GM19455 (cell line): ENCODE measurements around the gene PIKFYVE.
A peak's percentile ranks its signal among the peaks of the same experiment; 100 is the strongest.
"Not testable (repeated sequence)": the region's sequence is repeated elsewhere in the genome, so short reads cannot be mapped to it uniquely, and the experiment has no call there.

Source experiments
- ATAC-seq: cut with Tn5 transposase; IDR thresholded peaks from one replicate; pipeline ENCODE4 v1.9.1; 2021; ENCODE audit not compliant: unreplicated experiment

Gene PIKFYVE

DNA sequence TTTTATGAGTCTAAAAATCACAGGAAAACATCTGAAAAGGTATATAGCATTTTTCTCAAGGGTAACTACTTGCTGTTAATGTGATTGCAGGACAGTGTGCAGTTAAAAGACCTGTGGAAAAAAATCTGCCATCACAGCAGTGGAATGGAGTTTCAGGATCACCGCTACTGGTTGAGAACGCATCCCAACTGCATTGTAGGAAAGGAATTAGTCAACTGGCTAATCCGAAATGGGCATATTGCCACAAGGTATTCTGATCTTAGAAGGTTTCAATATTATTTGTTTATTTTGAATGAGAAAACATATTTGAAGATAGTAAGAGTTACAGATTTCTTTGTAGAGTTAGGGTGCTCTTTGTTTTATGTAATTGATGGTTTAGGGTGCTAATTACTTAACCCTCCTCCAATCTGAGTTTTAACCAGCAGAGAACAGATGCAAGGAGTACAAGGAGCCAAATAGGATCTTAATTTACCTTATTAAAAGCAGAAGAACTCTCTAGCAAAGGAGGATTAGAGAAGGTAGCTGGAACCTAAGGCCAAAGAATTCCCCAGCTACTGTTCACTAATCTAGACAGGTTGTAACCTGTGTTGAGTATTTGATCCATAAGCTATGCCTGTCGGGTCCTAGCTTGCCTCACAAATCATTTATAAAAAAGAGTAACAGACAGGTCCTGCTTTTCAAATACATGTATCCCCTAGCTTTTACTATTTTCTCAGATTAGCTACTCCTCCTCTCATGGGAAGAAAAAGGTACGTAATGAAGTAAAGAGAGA is 35.0 kb downstream of the PIKFYVE start:
- no peak for ATAC-seq

DNA sequence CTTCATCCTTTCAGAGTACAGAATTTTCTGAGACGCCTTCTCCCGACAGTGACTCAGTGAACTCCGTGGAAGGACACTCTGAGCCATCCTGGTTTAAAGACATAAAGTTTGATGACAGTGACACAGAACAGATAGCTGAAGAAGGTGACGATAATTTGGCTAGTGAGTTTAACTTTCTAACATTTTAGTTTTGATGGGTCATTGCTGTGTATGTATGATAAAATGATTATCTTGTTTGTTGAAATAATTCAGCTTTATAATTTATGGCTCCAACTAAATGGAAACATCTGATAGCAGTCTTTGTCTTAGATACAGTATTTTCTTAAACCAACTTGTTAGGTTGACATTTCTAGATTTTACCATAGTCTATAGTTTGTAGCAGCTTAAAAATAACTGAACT is 38.1 kb downstream of the PIKFYVE start:
- ATAC-seq, result no peak

DNA sequence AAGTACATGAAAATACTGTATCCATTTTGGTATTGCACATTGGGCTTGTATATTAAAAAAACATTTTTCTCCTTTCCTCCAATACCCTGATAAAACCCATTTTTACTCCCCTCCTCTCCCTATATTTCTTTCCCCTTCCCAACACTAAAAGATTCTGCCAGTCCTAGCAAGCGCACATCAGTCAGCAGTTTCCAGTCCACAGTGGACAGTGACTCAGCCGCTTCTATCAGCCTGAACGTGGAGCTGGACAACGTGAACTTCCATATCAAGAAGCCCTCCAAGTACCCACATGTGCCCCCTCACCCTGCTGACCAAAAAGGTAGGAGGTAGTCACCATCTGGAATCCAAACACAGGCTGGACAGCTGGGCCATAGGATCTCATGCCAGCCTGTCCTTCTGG is 38.6 kb downstream of the PIKFYVE start:
- no peak for ATAC-seq

DNA sequence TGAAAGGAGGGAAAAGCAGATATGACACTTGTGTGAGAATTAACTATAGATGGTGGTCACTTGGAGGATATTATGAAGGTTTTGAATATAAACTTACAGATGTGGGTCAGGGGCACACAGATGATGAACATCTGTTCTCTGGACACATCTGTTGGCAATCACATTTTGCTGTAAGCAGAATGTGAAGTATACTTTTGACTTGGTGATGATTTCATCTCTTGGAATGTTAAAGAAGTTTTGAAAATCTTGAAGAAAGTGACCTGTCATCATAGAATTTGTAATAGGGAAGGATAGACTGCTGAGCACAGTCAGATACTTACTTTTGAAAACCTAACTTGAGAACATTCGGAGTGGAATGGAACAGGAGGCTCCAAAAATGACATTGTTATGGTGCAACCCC is 40.2 kb downstream of the PIKFYVE start:
- no peak for ATAC-seq

DNA sequence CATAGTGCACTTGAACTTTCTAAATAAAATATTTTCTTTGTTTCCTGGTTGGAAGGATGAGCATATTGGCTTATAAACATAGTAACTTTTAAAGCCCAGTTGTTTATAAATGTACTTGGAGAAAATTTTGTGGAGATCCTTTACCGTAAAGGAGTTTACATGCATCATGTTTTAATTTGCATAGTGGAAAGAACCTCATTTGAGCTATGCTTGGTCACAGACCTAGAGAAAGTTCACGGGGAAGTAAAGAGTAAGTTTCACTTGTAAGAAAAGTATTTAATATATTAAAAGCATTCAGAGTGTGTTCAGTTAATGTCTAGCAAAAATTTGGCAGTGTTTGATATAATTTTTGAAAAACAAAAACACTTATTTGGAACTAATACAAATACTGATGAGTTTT is 45.3 kb downstream of the PIKFYVE start:
- ATAC-seq, result peak; percentile 51

DNA sequence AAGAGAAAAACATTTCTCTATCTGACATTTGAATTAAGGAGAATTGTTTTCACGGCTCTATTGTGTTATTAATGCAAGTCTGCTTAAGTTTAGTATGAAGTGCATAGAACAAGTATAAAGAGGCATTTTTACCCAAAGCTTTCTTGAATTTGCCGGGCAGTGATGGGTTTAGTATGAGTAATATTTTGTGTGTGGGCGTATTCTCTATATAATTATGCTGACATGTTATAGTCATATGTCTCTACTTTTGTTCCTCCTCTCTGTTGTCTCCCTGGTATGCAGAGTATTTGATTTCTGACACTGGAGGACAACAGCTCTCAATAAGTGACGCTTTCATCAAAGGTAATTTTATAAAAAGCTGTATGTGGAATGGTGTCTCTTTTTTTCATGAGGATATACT is 45.9 kb downstream of the PIKFYVE start:
- peak; percentile 43 for ATAC-seq

DNA sequence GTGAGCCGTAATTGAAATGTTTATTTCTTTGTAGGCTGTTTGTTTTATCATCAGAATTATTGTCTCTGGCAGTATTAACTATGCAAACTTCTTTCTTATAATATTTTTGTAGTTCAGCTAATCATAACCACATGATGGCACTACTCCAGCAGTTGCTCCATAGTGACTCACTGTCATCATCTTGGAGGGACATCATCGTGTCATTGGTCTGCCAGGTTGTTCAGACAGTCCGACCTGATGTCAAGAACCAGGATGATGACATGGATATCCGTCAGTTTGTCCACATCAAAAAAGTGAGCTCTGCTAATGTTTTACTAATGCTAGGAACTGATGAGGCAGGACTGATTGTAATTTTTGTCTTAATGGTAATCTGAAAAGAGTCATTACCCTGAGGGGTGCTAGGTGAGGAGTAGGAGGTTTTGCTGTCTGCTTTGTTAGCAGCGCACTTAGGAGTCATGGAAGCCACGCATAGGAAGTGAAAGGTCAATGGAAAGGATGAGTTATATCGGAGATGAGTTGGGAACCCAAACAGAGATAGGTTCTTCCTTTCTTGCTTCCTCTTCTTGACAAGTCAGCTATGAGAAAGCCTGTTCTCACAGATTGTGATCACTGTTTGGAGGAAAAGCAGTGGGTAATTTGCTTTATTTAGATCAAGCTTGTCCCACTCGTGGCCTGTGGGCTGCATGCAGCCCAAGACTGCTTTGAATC is 49.2 kb downstream of the PIKFYVE start:
- ATAC-seq, result peak; percentile 62

DNA sequence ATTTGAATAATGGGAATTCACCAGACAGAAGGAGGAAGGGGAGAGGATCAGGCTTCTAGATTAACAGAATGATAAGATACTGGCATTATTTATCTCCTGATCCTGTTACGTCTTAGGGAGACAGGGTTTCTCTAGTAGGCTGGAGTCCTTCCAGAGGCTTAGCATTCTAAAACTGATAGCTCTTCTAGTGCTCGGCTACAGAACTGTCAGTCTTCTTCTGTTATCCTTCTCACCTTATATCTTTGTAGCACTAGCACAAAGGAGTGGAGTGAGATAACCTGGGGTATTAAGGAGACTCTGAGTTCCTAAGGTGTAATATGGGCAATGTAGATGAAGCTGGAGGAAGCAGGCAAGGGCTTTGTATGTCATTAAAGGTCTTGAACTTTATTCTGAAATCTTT is 52.1 kb downstream of the PIKFYVE start:
- ATAC-seq, result no peak

DNA sequence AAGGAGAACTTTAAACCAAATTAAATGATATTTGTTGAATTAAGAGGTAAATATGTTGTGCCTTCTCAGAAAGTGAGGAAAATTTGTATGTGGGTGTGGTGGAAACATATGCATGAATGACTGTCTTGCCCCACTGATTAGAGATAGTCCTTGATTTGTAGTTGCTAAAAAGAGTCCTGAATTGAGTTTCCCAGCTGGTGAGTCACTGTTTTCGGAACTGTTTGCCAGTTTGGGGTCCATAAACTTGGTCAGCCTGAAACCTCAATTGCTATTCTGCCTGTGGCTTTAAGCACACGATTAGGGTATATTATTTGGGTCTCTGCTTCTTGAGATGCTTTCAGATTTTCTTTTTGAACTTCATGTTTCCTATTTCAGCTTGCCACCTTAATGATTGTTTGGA is 53.3 kb downstream of the PIKFYVE start:
- no peak for ATAC-seq

DNA sequence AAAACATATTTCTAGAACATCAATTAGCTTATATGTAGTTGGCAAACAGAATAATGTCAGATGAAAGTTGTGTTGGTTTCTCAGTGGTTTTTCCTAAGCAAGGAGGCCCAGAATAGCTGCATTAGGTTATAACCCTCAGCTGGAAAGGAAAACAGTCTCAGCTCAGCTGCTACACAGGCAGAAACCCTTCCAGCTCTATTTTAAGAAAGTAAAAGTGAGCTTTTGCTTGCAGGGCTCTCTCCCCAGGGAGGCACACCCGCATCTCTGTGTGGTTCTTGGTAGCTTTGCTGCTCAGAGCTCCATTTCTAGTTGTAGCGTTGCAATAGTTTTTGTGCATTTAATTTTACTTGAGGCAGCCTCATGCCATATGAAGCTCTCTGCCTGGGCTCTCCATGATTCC is 54.6 kb downstream of the PIKFYVE start:
- peak; percentile 81 for ATAC-seq

DNA sequence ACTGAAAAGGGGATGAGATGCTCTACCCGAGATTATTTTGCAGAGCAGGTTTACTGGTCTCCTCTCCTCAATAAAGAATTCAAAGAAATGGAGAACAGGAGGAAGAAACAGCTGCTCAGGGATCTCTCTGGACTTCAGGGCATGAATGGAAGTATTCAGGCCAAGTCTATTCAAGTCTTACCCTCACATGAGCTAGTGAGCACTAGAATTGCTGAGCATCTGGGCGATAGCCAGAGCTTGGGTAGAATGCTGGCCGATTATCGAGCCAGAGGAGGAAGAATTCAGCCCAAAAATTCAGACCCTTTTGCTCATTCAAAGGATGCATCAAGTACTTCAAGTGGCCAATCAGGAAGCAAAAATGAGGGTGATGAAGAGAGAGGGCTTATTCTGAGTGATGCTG is 60.0 kb downstream of the PIKFYVE start:
- no peak for ATAC-seq

DNA sequence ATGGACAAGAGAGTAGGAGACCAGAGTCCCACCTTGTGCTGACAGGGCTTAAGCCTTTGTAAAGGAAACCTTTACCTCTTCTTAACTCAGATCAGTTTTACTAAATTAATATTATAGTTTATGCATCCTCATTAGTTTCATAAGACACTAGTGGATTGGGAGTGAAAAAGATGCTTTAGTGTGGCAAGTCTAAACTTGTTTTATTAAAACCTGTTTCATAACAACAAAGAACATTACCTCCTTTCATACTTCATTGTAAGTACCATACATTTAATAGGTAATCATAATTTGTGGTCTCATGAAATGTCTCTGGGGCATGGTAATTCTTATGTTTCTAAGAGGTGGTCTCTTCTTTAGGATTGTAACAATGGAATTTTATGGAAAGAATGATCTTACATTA is 63.4 kb downstream of the PIKFYVE start:
- ATAC-seq, result no peak

DNA sequence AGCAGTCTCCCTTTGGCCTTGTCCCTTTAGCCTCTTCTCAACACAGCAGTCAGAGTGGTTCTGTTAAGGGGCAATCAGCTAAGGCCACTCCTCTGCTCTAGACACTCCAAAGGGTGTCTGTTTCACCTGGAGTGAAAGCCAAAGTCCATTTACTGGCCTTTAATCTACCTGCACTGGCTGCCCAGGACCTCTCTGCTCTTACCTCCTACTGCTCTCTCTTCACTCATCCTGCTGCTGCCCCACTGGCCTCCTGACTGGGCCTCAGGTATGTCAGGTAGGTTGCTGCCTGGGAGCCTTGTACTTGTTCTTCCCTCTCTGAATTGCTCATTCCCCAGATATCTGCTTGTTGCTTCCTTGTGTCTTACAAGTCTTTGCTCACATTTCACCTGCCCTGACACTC is 68.2 kb downstream of the PIKFYVE start:
- ATAC-seq, result no peak

DNA sequence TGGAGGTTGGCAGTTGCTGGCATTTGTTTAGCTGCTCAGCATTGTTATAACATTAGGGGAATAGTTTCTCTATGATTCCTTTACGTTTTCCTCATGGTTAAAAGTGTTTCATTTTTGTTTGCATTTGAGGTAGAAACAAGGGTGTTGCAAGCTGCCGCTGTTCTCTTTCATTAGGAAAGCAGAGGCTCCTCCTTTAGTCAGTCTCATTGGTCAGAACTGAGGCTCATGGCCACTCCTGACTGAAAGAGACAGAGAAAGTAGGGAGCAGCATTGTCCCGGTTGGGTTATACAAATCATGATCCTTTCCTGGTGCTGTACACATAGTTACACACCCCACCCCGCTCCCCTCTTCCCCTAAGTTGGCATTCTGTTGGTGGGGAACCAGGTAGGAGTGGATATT is 80.7 kb downstream of the PIKFYVE start:
- ATAC-seq, result no peak

DNA sequence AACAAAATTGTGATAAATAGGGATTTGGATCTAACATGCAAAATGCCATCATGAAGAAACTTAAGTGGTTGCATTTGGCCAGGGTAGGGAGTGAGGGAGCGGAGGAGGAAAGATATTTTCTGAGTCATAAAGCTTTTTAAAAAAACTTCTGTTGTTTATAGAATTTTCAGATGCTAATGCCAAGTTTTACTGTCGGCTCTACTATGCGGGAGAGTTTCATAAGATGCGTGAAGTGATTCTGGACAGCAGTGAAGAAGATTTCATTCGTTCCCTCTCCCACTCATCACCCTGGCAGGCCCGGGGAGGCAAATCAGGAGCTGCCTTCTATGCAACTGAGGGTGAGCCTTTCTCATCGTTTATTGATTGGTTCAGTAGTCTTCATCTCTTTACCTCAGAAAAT is 84.6 kb downstream of the PIKFYVE start:
- no peak for ATAC-seq

DNA sequence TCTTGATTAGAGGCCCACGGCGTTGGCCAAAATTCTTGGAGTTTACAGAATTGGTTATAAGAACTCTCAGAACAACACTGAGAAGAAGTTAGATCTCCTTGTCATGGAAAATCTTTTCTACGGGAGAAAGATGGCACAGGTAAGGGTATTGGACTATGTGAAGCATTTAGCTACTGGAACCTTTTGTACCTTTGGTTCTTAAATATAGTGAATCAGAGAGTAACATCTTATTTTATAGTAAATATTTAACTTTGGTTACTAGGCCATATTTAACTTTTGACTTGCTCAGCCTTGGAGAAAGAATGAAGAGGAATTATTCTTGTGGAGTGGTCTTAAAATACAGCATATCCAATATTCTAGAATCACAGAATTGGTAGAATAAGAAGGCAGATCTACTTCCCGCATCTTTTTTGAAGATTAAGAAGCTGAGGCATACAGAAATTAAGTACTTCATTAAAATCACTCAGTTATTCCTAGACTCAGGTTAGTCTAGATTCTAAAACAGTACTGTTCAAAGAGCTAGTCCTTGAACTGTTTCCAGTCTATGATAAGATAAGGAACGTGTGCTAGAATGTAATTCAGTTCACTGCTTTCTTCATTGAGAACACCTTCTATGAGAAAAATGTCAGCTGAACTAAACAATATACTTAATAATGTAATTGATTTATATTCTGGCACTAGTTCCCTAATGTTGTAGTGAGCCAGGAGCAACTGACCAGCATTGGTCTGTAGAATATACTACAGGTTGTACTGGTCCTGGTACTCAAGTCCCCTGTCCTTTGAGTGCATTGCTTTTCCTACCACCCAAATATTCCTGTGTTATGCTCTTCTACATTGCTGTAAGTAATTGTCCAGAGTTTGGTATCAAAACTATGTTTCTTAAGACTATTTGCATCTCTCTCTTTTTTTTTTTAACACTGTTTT is 86.9 kb downstream of the PIKFYVE start:
- no peak for ATAC-seq

DNA sequence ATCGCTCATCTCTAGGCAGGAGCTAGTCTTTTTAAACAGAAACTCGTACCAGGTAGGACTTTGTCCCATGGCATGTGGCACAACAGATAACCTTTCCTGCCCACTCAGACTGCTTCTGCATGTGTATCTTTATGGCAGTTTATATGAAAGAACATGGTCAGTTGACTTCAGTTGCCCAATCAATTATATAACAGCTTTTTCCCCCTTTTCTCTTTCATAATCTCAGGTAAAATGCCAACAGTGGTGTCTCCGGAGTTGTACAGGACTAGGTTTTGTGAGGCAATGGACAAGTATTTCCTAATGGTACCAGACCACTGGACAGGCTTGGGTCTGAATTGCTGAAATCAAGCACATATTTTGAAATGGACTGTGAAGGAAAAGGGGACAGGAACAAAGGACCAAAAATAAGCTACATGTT is 88.9 kb downstream of the PIKFYVE start:
- ATAC-seq, result no peak

DNA sequence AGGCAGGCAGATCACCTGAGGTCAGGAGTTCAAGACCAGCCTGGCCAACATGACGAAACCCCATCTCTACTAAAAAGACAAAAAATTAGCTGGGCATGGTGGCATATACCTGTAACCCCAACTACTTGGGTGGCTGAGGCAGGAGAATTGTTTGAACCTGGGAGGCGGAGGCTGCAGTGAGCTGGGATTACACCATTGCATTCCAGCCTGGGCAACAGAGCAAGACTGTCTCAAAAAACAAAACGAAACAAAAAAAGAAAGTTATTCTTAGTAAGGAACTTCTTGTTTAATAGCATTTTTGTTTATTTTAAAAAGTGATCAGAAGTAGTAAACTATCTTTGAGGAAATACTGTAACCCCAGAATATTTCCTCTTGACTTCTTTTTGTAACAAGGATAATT is 90.4 kb downstream of the PIKFYVE start:
- not testable (repeated sequence) for ATAC-seq

DNA sequence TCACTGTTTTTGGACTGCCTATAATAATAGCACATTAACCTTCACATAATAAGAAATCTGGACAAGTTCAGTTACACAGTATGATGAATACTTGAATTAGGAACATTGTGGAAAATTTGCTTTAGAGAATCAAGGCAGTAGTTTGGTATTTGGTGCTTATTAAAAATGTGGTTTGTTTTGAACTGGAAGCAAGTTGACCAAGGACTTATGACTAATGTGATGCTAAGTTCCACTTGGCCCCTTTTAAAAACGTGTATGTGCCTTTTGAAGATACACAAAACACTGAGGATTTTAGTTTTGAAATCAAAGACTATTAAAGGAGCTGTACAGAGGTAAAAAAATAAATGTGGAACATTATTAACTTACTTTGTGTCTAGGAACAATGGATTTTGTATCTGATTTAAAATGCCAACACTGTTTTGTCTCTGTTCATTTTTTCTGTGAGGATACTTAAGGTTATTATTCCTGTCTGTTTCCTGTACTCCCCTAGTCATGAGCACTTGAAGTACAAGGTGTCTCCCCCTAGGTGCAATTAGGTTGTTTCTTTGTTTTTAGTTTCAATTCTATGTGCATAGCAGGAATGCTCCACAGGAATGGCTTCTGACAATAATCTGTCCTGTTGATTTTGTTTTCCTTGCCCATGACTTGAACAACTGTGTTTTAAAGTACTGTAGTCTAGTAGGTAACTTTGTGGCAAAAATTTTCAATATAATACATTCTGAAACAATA is 91.0 kb downstream of the PIKFYVE start:
- no peak for ATAC-seq

DNA sequence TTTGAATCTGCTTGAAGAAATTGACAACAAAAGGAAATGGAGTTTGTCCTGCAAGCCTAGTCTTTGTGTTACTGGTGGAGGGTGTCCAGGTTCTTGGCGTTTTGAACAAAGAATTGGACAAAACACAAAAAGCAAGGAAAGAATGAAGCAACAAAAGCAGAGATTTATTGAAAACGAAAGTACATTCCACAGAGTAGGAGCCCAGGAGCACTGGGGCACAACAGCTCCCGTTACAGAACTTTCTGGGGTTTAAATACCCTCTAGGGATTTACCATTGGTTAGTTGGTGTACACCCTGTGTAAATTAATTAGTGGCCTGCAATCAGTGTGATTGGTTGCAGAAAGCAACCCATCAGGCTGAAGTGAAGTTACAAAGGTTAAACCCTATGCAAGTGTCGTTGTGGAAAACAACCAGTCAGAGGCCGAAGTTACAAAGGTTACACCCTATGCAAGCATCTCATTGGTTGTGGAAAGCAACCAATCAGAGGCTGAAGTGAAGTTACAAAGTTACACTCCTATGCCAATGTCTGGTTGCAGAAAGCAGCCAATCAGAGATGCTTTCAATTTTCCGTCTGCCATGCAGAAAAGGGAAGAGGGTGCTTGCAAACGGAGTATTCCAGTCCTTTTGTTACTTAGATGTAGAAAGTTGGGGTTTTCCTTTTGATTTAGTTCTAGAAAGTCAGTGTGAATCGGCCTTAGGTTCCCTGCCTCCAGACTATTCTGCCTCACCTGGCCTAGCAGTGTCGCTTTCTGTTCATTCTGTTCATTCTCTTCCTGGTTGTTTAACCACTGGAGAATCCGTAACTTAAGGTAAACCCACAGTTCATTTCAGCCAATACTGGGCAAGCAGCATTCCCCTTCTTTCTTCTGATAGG is 92.9 kb downstream of the PIKFYVE start:
- no peak for ATAC-seq
